Natural killer cell (primary cell): ENCODE data around the gene PROCR. TPM values are rescaled to one million over a fixed set of nuclear protein-coding genes. Genes with fewer than 3 reads are reported as not detected.
A peak's percentile ranks its signal among the peaks of the same experiment; 100 is the strongest.

Experiments
- ATAC-seq, 3 donors: fragments of 150-1000 bp in 2 of 3; fragments of 200-7000 bp in 1 of 3; cut with Tn5 transposase; 1 replicate in 1 of 3; 2 replicates in 2 of 3; pipeline ENCODE4 v1.10.0; 2021; ENCODE audit warnings: mild to moderate bottlenecking in 2 of 3, moderate library complexity in 2 of 3
- DNase-seq, 2 donors: peaks; one replicate each; pipeline versions ENCODE4 v3.0.0 to v3.0.0-alpha.2; 2013 to 2021; ENCODE audit warnings: mixed read lengths in 1 of 2
- H3K27ac ChIP-seq: one replicate; pipeline ENCODE4 v1.5.1; 2013; ENCODE audit warnings: mild to moderate bottlenecking, low read length
- H3K27me3 ChIP-seq: one replicate; pipeline ENCODE4 v1.6.1; 2013; ENCODE audit warnings: low read length; ENCODE audit not compliant: control insufficient read depth, insufficient read depth
- H3K36me3 ChIP-seq: one replicate; pipeline ENCODE4 v1.6.1; 2013; ENCODE audit warnings: low read length; ENCODE audit not compliant: control insufficient read depth, insufficient read depth
- H3K4me1 ChIP-seq: one replicate; pipeline ENCODE4 v1.6.1; 2013; ENCODE audit warnings: low read length; ENCODE audit not compliant: control insufficient read depth, insufficient read depth
- H3K4me3 ChIP-seq: one replicate; pipeline ENCODE4 v1.5.1; 2013; ENCODE audit warnings: low read length
- H3K9me3 ChIP-seq: one replicate; pipeline ENCODE4 v1.6.1; 2013; ENCODE audit warnings: low read length; ENCODE audit not compliant: control insufficient read depth, insufficient read depth
- H3K27ac Mint-ChIP-seq, 2 donors: one replicate each; pipeline ENCODE4 v1.8.0; 2022; ENCODE audit warnings: mild to moderate bottlenecking in 2 of 2, mixed read lengths in 2 of 2, moderate library complexity in 1 of 2
- H3K27me3 Mint-ChIP-seq, 2 donors: one replicate each; pipeline ENCODE4 v1.8.0; 2022; ENCODE audit warnings: low read depth in 2 of 2, mixed read lengths in 2 of 2
- H3K36me3 Mint-ChIP-seq: one replicate; pipeline ENCODE4 v1.8.0; 2022; ENCODE audit warnings: mixed read lengths
- H3K4me1 Mint-ChIP-seq, 2 donors: one replicate each; pipeline ENCODE4 v1.8.0; 2022; ENCODE audit warnings: mixed read lengths in 2 of 2
- H3K4me3 Mint-ChIP-seq: one replicate; pipeline ENCODE4 v1.8.0; 2022; ENCODE audit warnings: mild to moderate bottlenecking, moderate library complexity, mixed read lengths
- H3K9me3 Mint-ChIP-seq, 2 donors: one replicate each; pipeline ENCODE4 v1.8.0; 2022; ENCODE audit warnings: mixed read lengths in 2 of 2
- CTCF ChIP-seq: fragments of 200-600 bp; IDR thresholded peaks from one replicate; pipeline ENCODE4 v1.8.0; 2022; ENCODE audit warnings: antibody characterized with exemption
- WGBS: methylation state at CpG from one replicate; pipeline ENCODE4 v1.1.7; 2013; ENCODE audit warnings: missing lambda C conversion rate; ENCODE audit not compliant: insufficient coverage; 5-methylcytosine and 5-hydroxymethylcytosine counted together
- intact Hi-C: fragments of 100-400 bp; cut with micrococcal nuclease; formaldehyde crosslinking; loops from one replicate; pipeline ENCODE4 v1.14.2; 2022
- total RNA-seq, 4 donors: library from RNA; stranded (reverse); fragments of 120-200 nt in 1 of 4; gene quantifications; one replicate each; pipeline versions ENCODE4 v1.2.3 to v1.2.4, GENCODE V29; 2013 to 2022

Gene PROCR
- total RNA-seq, 3 donors from 2014 or later (not counting 1 experiment from before 2014, with no cell fraction given) = 6.4 to 9.3 (median 6.4) TPM

DNA sequence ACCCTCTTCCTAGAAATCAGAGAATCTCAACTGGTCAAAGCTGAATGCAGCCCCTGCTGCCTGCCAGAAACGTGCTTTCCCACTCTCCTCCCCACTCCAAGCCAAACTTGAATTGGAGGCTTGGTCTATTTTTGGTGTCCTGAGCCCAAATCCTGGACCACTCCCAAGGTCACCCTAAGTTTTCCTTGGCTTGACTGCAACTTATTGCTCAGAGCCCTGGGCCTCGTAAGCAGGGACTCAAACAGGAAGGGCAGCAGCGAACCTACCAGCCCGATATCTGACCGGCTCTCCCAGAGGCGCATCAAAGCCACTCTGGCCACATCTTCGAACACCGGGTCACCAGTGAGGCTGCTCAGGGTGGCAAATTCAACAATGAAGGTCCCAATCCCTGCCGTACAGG is 37.4 kb upstream of the PROCR start:
- Histone ChIP-seq H3K9me3 (no peaks in the 10 kb centered on the region), H3K27ac (no peak overlapping the region), H3K4me3 (no peak overlapping the region), H3K27me3 (no peaks in the 10 kb centered on the region), H3K36me3 (peaks cover 76% of the 10 kb centered on the region), H3K4me1 (no peaks in the 10 kb centered on the region)
- no peak for TF ChIP-seq CTCF
- Mint-ChIP-seq H3K36me3 (peaks cover 9% of the 10 kb centered on the region), H3K27ac (no peak overlapping the region), H3K4me3 (no peak overlapping the region), H3K27me3 (no peaks in the 10 kb centered on the region), H3K9me3 (no peaks in the 10 kb centered on the region), H3K4me1 (no peaks in the 10 kb centered on the region)
- intact Hi-C loops = no loop called here
- no peak for ATAC-seq
- 98% methylated on average over 9 of the region's 9 CpGs for WGBS
- DNase-seq = no peak

DNA sequence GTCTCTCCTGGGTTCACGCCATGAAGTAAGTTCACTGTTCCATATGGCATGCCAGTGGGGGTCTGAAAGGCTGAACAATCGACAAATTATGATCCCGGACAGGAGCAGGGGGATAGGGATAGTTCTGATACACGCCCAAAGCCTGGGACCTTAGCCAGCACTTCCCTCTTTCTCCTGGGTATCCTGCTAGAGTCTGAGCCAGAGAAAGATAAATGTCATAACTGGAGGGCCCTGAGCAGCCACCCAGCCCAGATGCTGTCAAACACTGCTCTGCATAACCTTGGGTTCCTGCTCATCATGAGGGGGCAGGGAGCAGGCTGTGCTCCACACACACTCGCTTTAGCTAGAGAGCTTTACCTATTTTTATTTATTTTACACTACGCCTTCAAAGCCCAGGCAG is 37.0 kb upstream of the PROCR start:
- ATAC-seq = no peak
- intact Hi-C loops = no loop called here
- H3K27ac ChIP-seq = no peak overlapping the region
- Mint-ChIP-seq H3K27ac (no peak overlapping the region), H3K36me3 (peaks cover 9% of the 10 kb centered on the region), H3K27me3 (no peaks in the 10 kb centered on the region), H3K9me3 (no peaks in the 10 kb centered on the region), H3K4me1 (no peaks in the 10 kb centered on the region), H3K4me3 (no peak overlapping the region)
- no peak for TF ChIP-seq CTCF
- H3K4me1 ChIP-seq = no peaks in the 10 kb centered on the region
- WGBS = 97% methylated on average over 6 of the region's 6 CpGs
- no peak for DNase-seq
- H3K27me3 ChIP-seq = no peaks in the 10 kb centered on the region
- H3K36me3 ChIP-seq = peaks cover 76% of the 10 kb centered on the region
- H3K9me3 ChIP-seq = no peaks in the 10 kb centered on the region
- H3K4me3 ChIP-seq = no peak overlapping the region

DNA sequence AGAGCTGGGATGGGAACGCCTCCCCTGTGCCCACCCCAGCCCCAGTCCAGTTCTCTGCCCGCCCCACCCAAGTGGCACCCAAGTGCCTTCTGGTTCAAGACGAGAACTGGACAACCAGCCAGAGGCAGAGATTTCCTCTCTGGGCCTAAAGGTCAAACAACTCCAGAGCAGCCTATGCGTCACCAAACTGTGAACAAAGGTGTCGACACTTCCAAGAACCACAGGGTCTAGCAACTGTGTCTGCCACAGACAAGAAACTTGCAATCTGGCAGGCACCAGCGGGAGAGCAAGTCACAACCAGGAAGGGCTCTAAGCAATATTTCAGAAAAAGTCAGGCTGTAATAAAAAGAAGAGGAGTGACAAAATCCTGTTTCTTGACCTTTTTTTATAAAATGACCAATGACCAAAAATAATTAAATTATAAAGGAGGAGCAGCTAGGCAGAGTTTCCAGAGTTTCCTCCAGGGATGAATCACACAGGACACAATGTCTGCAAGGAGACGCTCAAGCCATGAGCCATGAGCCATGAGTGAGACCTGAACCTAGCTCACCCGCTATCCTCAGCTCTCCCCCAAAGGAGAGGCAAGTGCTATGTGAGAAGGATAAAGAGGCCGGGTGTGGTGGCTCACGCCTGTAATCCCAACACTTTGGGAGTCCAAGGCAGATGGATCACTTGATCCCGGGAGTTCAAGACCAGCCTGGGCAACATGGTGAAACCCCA is 35.8 kb upstream of the PROCR start:
- Histone ChIP-seq H3K4me1 (no peaks in the 10 kb centered on the region), H3K27ac (no peak overlapping the region), H3K9me3 (no peaks in the 10 kb centered on the region), H3K36me3 (peaks cover 73% of the 10 kb centered on the region), H3K27me3 (no peaks in the 10 kb centered on the region), H3K4me3 (no peak overlapping the region)
- intact Hi-C loops = no loop called here
- ATAC-seq = no peak
- no peak for TF ChIP-seq CTCF
- no peak for DNase-seq
- Mint-ChIP-seq H3K27ac (peak overlapping the region in 1 of 2 donors; percentile 45), H3K36me3 (peaks cover 16% of the 10 kb centered on the region), H3K27me3 (no peaks in the 10 kb centered on the region), H3K9me3 (no peaks in the 10 kb centered on the region), H3K4me1 (peaks cover 6% of the 10 kb centered on the region in 2 donors), H3K4me3 (no peak overlapping the region)
- WGBS = 84% methylated on average over 9 of the region's 11 CpGs

DNA sequence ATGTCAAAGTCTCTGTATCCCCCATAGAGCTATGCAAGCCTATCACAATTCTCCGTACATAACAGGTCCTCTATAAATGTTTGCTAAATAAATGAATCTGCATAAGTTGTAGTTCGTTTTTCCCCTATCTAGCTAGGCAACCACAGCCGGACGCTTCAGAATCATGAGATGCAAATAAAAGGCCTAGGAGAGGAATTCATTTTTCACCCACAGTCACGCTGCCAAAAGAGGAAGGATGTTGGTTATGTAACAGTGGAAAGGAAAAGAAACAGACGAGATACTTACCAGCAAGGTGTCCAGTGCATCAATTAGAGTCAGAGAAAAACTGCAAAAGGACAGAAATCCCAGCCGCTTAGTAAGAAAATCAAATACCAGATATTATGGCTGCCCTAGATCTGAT is 27.2 kb upstream of the PROCR start:
- WGBS = 42% methylated on average over 3 of the region's 7 CpGs
- Mint-ChIP-seq H3K4me3 (peak overlapping the region; percentile 60), H3K36me3 (peaks cover 12% of the 10 kb centered on the region), H3K9me3 (no peaks in the 10 kb centered on the region), H3K27me3 (no peaks in the 10 kb centered on the region), H3K27ac (peak overlapping the region; percentile 57 to 94), H3K4me1 (peaks cover 33 to 42% of the 10 kb centered on the region in 2 donors)
- intact Hi-C loops = loop anchor here (1.0 to 10.0 kb wide), 4 partner anchors 52 to 300 kb away; partner anchors contain the start of gene TRPC4AP
- DNase-seq = peak in 1 of 2 donors; percentile 38
- Histone ChIP-seq H3K27ac (peak overlapping the region; percentile 39), H3K4me3 (no peak overlapping the region), H3K36me3 (peaks cover 29% of the 10 kb centered on the region), H3K27me3 (no peaks in the 10 kb centered on the region), H3K4me1 (peaks cover 21% of the 10 kb centered on the region), H3K9me3 (no peaks in the 10 kb centered on the region)
- TF ChIP-seq CTCF = no peak
- ATAC-seq = no peak
